Stimulated activated CD4-positive, alpha-beta T cell treated with anti-CD3 and anti-CD28 coated beads, Interleukin-12 subunit alpha, Interleukin-12 subunit beta, amount 100 ng/mL, for 4 hours (primary cell): ENCODE measurements around the gene LIPK.

Source experiments
- DNase-seq: peaks from one replicate; pipeline ENCODE4 v3.0.0-alpha.2; 2020

LIPK gene

DNA sequence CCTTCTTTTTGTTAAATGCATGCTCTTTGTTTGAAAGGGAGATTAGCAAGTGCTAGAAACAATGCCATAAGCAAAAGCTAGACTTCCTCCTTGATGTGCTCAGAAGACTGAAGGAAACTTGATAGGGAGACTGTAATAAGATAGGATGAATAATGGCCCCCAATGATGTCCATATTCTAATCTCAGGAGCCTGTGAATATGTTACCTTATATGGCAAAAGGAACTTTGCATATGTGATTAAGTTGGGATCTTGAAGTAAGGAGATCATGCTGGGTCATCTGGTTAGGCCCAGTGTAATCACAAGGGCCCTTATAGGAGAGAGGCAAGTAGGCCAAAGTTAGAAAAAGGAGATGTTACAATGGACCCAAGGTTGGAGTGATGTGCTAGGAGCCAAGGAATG, 82.9 kb downstream of the LIPK start:
- DNase-seq, result no peak

DNA sequence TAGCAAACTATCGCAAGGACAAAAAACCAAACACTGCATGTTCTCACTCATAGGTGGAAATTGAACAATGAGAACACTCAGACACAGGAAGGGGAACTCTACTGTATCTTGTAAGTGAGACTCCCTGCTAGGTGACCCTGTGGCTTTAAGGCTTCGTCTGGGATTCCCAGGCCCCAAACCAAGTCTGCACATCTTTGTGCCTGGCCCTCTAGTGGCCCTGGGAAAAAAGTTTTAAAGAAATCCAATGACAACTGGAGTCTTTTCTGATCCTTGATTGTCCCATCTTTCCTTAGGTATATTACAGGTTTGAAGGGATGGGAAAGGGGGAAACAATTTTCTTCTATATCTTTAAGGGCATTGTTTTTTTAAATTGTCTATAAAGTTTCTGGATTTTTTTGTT, 85.9 kb downstream of the LIPK start:
- no peak for DNase-seq

DNA sequence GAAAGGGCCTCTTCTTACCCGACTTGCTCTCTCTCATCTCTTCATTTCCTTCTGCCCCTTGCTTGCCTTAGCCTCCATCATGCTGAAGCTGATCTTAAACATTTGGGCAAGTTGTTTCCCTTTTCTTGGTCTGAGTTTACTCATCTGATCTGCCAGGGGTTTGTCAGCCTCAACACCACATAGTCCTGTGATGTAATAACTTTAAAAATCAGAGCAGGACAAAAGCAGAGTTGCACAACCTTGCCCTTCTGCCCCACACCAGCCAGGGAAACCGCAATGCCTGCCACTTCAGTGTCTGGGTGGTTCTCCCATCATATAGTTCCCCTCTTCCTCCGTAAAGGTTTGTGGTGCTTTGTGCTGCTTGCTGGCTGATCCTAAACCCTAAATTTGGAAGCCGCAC, 86.6 kb downstream of the LIPK start:
- no peak for DNase-seq

DNA sequence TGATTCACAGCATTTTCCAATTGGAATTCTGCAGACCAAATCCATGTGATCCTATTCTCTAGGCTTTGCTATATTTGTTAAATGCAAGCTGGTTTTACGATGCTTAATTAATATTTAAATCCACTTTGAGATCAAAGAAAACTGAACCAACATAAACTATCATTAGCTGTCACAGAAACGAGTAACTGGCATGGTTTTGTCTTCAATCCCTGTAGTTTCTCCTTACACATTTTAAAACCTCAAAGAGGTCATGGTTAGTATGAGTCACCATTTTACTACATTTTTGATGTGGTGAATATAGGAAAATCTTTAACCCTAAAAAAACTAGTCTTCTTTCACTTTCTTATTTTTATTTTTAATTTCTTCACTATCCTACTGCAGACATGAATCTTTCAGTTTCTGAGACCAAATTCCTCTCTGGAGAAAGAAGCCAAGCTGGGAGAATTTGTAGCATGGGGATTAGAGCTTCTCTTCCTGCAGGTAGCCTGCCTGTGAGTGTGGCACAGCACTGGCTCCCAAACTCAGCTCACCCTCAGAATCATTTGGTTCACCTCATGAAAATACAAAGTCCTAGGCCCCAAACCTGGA, 87.8 kb downstream of the LIPK start:
- no peak for DNase-seq

DNA sequence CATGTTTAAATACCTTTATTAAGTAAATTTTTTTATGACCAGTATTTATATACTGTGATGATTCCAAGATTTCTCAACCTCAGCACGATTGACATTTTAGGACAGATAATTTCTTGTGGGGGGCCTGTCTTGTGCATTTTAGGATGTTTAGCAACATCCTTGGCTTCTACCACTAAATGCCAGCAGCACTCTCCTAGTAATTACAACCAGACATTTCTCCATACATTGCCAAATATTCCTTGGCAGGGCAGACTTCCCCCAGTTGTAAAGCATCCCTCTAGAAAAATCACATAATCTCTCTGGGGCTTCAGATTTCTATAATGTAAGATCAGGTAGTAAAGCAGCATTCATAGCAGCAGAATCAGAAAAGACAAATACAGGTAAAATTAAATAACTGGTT, 88.7 kb downstream of the LIPK start:
- DNase-seq, result no peak

DNA sequence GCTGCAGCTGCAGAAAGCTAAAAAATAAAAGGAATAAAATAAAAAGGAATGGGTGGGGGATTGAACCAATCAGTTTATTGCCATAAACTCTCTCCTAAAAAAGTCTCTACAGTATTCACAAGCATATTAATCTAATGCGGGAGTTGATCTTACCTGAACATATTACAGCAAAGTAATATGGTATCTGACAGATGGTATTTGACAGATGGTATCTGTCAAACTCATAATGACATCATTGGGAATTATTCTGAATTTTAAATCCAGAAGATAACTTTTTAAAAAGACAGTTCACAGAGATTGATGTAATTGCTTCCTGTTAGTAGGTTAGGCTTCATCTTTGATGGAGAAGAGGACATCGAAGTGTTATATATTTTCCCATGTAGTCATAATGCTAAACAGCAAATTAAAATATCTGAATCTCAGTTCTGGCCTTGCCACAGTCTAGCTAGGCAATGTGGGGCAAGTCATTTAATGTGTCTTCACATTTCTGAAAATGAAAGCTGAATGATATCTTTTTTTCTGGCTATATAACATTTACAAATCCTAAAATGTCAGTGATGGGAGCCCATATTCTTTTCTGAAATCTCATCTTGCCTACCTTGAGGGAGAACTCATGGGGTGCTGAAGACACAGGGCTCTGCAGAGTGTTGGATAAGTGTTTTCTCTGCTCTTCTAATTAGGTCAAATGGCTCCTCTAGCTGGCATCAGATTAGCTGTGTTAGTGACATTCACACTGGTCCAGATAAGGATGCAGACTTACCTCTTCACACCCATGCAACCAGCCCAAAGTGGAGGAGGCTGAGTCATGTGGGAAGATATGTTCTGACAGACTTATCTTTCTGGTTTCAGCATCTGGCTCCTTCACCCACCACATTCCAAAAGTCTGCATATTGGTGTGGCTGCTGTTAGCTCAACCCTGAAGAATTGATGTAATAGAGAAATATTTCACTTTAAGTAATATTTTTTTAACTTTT, 94.4 kb downstream of the LIPK start:
- DNase-seq, result no peak
